ENCODE results near the gene CRELD1.

DNA sequence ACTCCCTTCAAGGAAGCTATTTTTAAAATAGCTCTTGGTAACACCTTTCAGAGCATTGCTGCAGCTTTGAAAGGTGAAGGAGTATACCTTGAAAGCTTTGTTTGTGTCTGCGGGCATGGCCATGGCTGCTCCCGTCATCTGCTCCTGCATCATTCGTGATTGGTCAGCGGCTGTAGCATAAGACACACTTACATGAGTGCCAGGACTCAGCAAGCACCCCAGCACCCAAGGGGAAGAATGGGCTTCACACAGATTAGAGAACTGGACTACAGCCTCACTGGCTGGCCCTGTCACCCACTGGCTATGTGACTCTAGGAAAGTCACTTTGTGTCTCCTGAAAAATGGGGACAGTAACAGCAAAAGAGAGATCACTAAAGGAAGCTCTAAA lies 36.0 kb downstream of the CRELD1 start:
- TF ChIP-seq EP300 (IDR thresholded peaks at IDR 0.05; ENCODE audit: low read depth) = no peak
- TF ChIP-seq POLR2A (IDR thresholded peaks at IDR 0.05) = no peak
- TF ChIP-seq, protein P1, sequence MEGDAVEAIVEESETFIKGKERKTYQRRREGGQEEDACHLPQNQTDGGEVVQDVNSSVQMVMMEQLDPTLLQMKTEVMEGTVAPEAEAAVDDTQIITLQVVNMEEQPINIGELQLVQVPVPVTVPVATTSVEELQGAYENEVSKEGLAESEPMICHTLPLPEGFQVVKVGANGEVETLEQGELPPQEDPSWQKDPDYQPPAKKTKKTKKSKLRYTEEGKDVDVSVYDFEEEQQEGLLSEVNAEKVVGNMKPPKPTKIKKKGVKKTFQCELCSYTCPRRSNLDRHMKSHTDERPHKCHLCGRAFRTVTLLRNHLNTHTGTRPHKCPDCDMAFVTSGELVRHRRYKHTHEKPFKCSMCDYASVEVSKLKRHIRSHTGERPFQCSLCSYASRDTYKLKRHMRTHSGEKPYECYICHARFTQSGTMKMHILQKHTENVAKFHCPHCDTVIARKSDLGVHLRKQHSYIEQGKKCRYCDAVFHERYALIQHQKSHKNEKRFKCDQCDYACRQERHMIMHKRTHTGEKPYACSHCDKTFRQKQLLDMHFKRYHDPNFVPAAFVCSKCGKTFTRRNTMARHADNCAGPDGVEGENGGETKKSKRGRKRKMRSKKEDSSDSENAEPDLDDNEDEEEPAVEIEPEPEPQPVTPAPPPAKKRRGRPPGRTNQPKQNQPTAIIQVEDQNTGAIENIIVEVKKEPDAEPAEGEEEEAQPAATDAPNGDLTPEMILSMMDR (IDR thresholded peaks at IDR 0.05) = no peak

Data from transverse colon (tissue), 3 donors.